ENCODE results near the gene MAGOHB.

The MAGOHB gene

DNA sequence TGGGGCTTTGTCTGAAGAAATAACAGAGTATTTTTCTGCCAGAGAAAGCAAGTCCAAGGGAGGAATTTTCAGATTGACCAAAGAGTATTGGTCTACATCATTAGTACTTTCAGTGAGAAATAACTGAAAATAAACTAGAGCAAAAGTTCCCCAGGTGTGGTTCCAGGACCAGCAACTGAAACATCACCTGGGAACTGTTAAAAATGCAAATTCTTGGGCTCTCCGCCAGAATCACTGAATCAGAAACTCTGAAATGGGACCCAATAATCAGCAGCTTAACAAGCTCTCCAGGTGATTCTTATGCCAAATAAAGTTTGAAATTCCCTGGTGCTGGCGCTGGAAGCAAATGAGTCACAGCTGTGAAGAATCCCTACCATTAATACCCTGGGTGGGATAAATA is 55.6 kb downstream of the MAGOHB start:
- no peak overlapping the region for H3K4me3 ChIP-seq (ENCODE audit: low read length)
- DNase-seq (ENCODE audit: low read depth), result no peak
- no peak for TF ChIP-seq CTCF (conservative IDR thresholded peaks at IDR 0.05; ENCODE audit: low read length)

DNA sequence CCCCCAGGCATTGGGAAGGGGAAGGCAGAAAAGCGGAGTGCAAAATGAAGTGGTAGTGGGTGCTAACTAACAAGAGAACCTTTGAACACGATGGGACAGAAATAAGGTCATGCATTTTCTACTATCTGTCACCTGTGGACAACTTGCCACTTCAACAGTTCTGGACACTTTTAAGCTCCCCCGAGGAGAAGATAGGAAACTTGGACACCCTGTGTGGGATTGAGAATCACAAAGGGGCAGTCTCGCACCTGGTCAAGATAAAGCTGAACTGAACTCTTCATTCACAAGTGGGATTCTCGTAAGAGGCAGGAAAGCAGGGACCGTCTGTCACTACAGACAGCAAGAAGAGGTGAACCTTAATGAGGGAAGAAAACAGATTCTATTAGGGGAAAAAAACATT is 56.1 kb downstream of the MAGOHB start:
- DNase-seq (ENCODE audit: low read depth), result no peak
- TF ChIP-seq CTCF (conservative IDR thresholded peaks at IDR 0.05; ENCODE audit: low read length), result no peak
- no peak overlapping the region for H3K4me3 ChIP-seq (ENCODE audit: low read length)

- TF ChIP-seq CTCF (conservative IDR thresholded peaks at IDR 0.05; ENCODE audit: low read length), result no peak
- no peak overlapping the region for H3K4me3 ChIP-seq (ENCODE audit: low read length)
- no peak for DNase-seq (ENCODE audit: low read depth)
Measured at GRCh38 chr12:10554756-10555481, 58.5 kb downstream of the MAGOHB start.

GRCh38 chr12:10554228-10554755 is 59.1 kb downstream of the MAGOHB start:
- no peak for DNase-seq (ENCODE audit: low read depth)
- TF ChIP-seq CTCF (conservative IDR thresholded peaks at IDR 0.05; ENCODE audit: low read length), result no peak
- H3K4me3 ChIP-seq (ENCODE audit: low read length), result no peak overlapping the region

Data from AG10803 (cell line).